GM23248 (cell line): ENCODE results near the gene RNASE8.

Source experiments
- EZH2 ChIP-seq: fragments of 200-600 bp; sonication (generic); IDR thresholded peaks from 2 replicates; pipeline ENCODE4 v1.6.1; 2018; ENCODE audit warnings: antibody characterized with exemption, mild to moderate bottlenecking; ENCODE audit not compliant: insufficient read depth, poor library complexity, severe bottlenecking
- EZH2phosphoT487 ChIP-seq: fragments of 200-600 bp; sonication (generic); IDR thresholded peaks from 2 replicates; pipeline ENCODE4 v1.6.1; 2018; ENCODE audit warnings: antibody characterized with exemption, moderate library complexity, mild to moderate bottlenecking, low read depth; ENCODE audit not compliant: insufficient read depth

GRCh38 chr14:21081521-21082142 lies 24.0 kb downstream of the RNASE8 start:
- TF ChIP-seq EZH2 (no peak), EZH2phosphoT487 (no peak)
